Chondrocyte (in vitro differentiated cells): ENCODE data around the gene NR1I2. TPM values are rescaled to one million over a fixed set of nuclear protein-coding genes. Genes with fewer than 3 reads are reported as not detected.
A peak's percentile ranks its signal among the peaks of the same experiment; 100 is the strongest.

Experiments used
- DNase-seq: peaks from one replicate; pipeline ENCODE4 v3.0.0; 2021; ENCODE audit warnings: mixed read lengths, low spot score
- H3K27ac Mint-ChIP-seq: one replicate; pipeline ENCODE4 v1.8.0; 2021; ENCODE audit warnings: mild to moderate bottlenecking, moderate library complexity, mixed read lengths; ENCODE audit not compliant: unreplicated experiment
- H3K27me3 Mint-ChIP-seq: 2 replicates; pipeline ENCODE4 v1.8.0; 2021; ENCODE audit warnings: low read depth, mixed read lengths
- H3K36me3 Mint-ChIP-seq: 2 replicates; pipeline ENCODE4 v1.8.0; 2021; ENCODE audit warnings: low read depth, mixed read lengths
- H3K4me1 Mint-ChIP-seq: 2 replicates; pipeline ENCODE4 v1.8.0; 2021; ENCODE audit warnings: low read depth, mild to moderate bottlenecking, mixed read lengths
- H3K4me3 Mint-ChIP-seq: one replicate; pipeline ENCODE4 v1.8.0; 2021; ENCODE audit warnings: mild to moderate bottlenecking, moderate library complexity, mixed read lengths; ENCODE audit not compliant: unreplicated experiment
- H3K9me3 Mint-ChIP-seq: 2 replicates; pipeline ENCODE4 v1.8.0; 2021; ENCODE audit warnings: low read depth, mixed read lengths
- CTCF ChIP-seq: fragments of 200-600 bp; sonication (generic); IDR thresholded peaks from 2 replicates; pipeline ENCODE4 v1.5.0; 2021; ENCODE audit warnings: antibody characterized with exemption, mild to moderate bottlenecking, moderate library complexity
- total RNA-seq: library from RNA; stranded (reverse); gene quantifications from 3 replicates; pipeline ENCODE4 v1.2.1, GENCODE V29; 2021

The NR1I2 gene
- total RNA-seq, 1 donor from 2014 or later, result not detected

DNA sequence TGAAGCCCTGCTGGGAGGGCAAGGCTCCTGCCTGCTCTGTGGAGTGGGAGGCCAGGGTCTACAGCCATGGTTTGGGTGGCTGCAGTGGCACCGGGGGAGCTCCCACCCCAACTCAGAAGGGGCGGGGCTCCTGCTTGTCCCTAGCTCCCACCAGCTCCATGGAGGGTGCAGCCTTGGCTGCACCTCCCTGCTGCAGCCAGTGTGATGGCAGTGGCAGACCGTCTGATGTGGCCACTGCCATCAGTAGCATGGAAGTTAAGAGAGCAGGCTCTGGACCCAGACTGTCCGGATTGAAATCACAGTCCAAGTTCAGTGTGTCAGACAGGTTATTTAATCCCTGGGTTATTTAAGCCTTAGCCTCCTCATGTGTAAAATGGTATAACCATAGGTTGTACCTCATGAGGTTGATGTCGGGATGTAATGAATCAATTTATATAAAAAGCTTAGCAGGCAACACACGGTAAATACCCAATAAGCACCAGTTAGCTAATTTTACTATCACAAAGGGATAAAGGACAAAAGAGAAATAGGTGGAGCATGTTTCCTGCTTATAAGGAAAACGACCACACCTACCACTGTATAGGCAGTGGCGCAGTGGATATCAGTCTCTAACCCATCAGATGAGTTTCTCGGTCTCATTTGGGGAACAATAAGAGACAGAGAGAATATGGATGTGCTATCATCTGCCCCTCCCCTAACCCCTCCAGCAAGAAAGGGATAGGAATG is 13.1 kb upstream of the NR1I2 start:
- peaks cover 29% of the 10 kb centered on the region for H3K4me1 Mint-ChIP-seq
- no peaks in the 10 kb centered on the region for H3K36me3 Mint-ChIP-seq
- no peak for DNase-seq
- H3K9me3 Mint-ChIP-seq, result no peaks in the 10 kb centered on the region
- no peak for TF ChIP-seq CTCF
- no peaks in the 10 kb centered on the region for H3K27me3 Mint-ChIP-seq
- peak overlapping the region; percentile 83 for H3K27ac Mint-ChIP-seq
- no peak overlapping the region for H3K4me3 Mint-ChIP-seq

DNA sequence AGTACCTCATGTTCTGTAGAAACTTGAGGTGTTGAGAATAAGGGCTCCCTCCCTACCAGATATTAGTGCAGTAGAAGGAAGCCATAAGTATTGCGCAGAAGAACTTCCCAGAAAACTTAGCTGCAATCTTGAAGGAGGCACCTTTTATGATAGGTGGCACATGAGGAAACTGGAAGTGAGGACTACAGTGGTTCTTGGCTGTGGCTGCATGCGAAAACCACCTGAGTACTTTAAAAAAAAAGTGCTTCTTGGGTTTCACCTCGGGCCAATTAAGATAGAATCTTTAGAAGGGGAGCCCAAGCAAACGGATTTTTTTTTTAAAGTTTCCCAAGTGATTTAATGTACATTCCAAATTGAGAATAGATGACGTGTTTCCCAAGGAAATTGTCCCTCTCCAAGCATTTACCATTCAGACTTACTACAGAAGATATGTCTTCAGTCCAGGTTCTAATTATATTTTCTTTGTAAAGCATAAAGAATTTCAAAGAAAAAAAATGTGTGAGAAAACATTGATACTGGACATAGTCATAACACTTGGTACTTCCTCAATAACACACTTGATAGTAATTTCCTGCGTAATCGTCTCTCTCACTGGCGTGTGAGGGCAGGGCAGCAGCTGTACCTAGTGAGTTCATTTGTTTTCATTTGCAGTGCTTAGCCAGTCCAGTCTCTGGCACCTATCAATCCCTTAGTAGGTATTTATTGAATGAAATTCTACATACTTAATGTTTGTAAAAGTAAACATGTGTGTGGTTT is 12.3 kb upstream of the NR1I2 start:
- H3K27ac Mint-ChIP-seq, result peak overlapping the region; percentile 83
- H3K36me3 Mint-ChIP-seq, result no peaks in the 10 kb centered on the region
- no peak for TF ChIP-seq CTCF

GRCh38 chr3:119774444-119774843 is 7.5 kb upstream of the NR1I2 start:
- Mint-ChIP-seq H3K4me1 (peaks cover 12% of the 10 kb centered on the region), H3K36me3 (peaks cover 7% of the 10 kb centered on the region), H3K27ac (no peak overlapping the region), H3K27me3 (no peaks in the 10 kb centered on the region), H3K9me3 (peaks cover 8% of the 10 kb centered on the region), H3K4me3 (no peak overlapping the region)
- no peak for TF ChIP-seq CTCF
- DNase-seq, result no peak

More for the DNA sequence above, 12.3 kb upstream of the NR1I2 start:
- no peaks in the 10 kb centered on the region for H3K27me3 Mint-ChIP-seq
- H3K4me3 Mint-ChIP-seq, result no peak overlapping the region
- H3K9me3 Mint-ChIP-seq, result no peaks in the 10 kb centered on the region
- H3K4me1 Mint-ChIP-seq, result peaks cover 29% of the 10 kb centered on the region
- no peak for DNase-seq

- peaks cover 4% of the 10 kb centered on the region for H3K4me1 Mint-ChIP-seq
- TF ChIP-seq CTCF, result no peak
- peaks cover 8% of the 10 kb centered on the region for H3K9me3 Mint-ChIP-seq
- no peak for DNase-seq
- no peaks in the 10 kb centered on the region for H3K27me3 Mint-ChIP-seq
- H3K36me3 Mint-ChIP-seq, result peaks cover 7% of the 10 kb centered on the region
- H3K27ac Mint-ChIP-seq, result no peak overlapping the region
- H3K4me3 Mint-ChIP-seq, result no peak overlapping the region
Observed at GRCh38 chr3:119776304-119776703, 5.6 kb upstream of the NR1I2 start.

DNA sequence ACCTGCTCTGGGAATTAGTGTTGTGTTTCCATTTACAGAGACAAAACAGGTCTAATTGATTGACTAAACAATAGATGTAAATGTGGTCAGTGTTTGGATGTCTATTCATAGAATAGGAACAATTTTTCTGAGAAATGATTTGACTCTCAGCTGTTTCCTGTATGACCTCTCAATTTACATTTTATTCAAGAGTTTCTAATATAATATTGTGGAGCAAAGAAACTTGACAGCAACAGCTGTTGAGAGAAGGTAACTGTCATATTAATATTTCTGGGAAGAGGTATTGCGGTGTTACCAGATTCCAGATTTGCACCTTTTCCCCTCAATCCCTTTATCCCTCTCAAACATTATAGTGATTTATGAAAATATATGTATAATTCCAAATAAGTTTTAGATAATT is 3.7 kb upstream of the NR1I2 start:
- Mint-ChIP-seq H3K36me3 (peaks cover 7% of the 10 kb centered on the region), H3K4me3 (no peak overlapping the region), H3K27ac (no peak overlapping the region), H3K27me3 (no peaks in the 10 kb centered on the region), H3K9me3 (peaks cover 8% of the 10 kb centered on the region), H3K4me1 (peaks cover 4% of the 10 kb centered on the region)
- no peak for TF ChIP-seq CTCF
- DNase-seq, result no peak
